ENCODE data around the gene KCNH5.

DNA sequence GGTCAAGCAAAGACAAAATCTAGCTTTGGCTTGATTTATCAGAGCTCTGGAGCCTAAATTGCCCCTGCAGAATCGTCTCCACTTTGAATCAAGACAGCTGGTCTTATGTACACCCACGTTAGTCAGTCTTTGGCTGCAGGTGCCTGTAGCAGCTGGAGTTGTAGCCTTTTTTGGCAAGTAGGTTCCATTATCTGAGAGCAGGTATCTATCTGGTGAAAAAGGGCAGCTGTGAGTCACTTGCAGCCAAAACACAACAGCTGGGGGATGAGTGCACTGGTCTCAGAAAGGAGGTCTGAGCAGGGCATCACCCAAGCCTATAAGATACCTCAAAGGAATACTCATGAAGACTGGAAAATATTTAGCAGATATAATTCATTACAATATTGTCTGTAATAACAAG, 43.6 kb upstream of the KCNH5 start:
- TF ChIP-seq POLR2A (IDR thresholded peaks at IDR 0.05; ENCODE audit: low read length) (no peak), GATA1 (IDR thresholded peaks at IDR 0.05; ENCODE audit: low read depth, low read length) (no peak)

Measured in erythroblast (primary cell).